Mesodermal cell (in vitro differentiated cells): ENCODE measurements around the gene PNMA6E.

ENCODE experiments used
- H3K27ac ChIP-seq: 2 replicates; pipeline ENCODE4 v1.7.0; 2013; ENCODE audit warnings: mild to moderate bottlenecking, low read depth, low read length, moderate library complexity; ENCODE audit not compliant: severe bottlenecking
- H3K36me3 ChIP-seq: 2 replicates; pipeline ENCODE4 v1.7.1; 2013; ENCODE audit warnings: mild to moderate bottlenecking, low read length, moderate library complexity; ENCODE audit not compliant: control insufficient read depth, insufficient read depth
- H3K4me1 ChIP-seq: one replicate; pipeline ENCODE4 v1.7.1; 2013; ENCODE audit warnings: mild to moderate bottlenecking, low read length; ENCODE audit not compliant: insufficient read depth, control insufficient read depth, poor library complexity, severe bottlenecking
- H3K4me3 ChIP-seq: 2 replicates; pipeline ENCODE4 v1.7.0; 2013; ENCODE audit warnings: low read length, control low read depth, mild to moderate bottlenecking; ENCODE audit not compliant: insufficient read depth, poor library complexity, severe bottlenecking; ENCODE audit errors: extremely low read depth
- H3K9me3 ChIP-seq: 2 replicates; pipeline ENCODE4 v1.7.1; 2013; ENCODE audit warnings: mild to moderate bottlenecking, low read length, moderate library complexity; ENCODE audit not compliant: control insufficient read depth
- WGBS, 2 experiments: methylation state at CpG; one replicate each; pipeline ENCODE4 v1.1.5; 2013; ENCODE audit warnings: missing lambda C conversion rate in 2 of 2; ENCODE audit not compliant: insufficient coverage in 2 of 2; 5-methylcytosine and 5-hydroxymethylcytosine counted together

Gene PNMA6E

GRCh38 chrX:153349952-153350351 is 51.2 kb downstream of the PNMA6E start:
- Histone ChIP-seq H3K9me3 (no peaks in the 10 kb centered on the region), H3K27ac (no peak overlapping the region), H3K36me3 (peaks cover 41% of the 10 kb centered on the region), H3K4me3 (no peak overlapping the region), H3K4me1 (no peaks in the 10 kb centered on the region)
- WGBS, 2 experiments, result 100% methylated on average over 2 to 3 of the region's 5 CpGs

GRCh38 chrX:153348421-153348820 is 52.7 kb downstream of the PNMA6E start:
- H3K36me3 ChIP-seq, result peaks cover 56% of the 10 kb centered on the region
- WGBS, 2 experiments, result 86 to 94% methylated on average over 3 to 5 of the region's 8 CpGs

GRCh38 chrX:153347530-153347929 is 53.6 kb downstream of the PNMA6E start:
- no peaks in the 10 kb centered on the region for H3K9me3 ChIP-seq
- no peaks in the 10 kb centered on the region for H3K4me1 ChIP-seq
- no peak overlapping the region for H3K27ac ChIP-seq
- H3K36me3 ChIP-seq, result peaks cover 57% of the 10 kb centered on the region
- WGBS, 2 experiments, result 89 to 94% methylated on average over 11 to 32 of the region's 38 CpGs
- H3K4me3 ChIP-seq, result no peak overlapping the region

More at GRCh38 chrX:153348421-153348820, 52.7 kb downstream of the PNMA6E start:
- Histone ChIP-seq H3K9me3 (no peaks in the 10 kb centered on the region), H3K27ac (no peak overlapping the region), H3K4me3 (no peak overlapping the region), H3K4me1 (no peaks in the 10 kb centered on the region)
